Mesendoderm (in vitro differentiated cells): ENCODE measurements around the gene SULF2.

ENCODE experiments used
- DNase-seq: peaks from one replicate; pipeline ENCODE4 v3.0.0; 2013
- H2AK5ac ChIP-seq: 2 replicates; pipeline ENCODE4 v1.6.1; 2013; ENCODE audit warnings: low read length, inconsistent platforms
- H2BK120ac ChIP-seq: 2 replicates; pipeline ENCODE4 v1.6.1; 2013; ENCODE audit warnings: low read depth, mild to moderate bottlenecking, low read length, moderate library complexity, mixed read lengths
- H2BK15ac ChIP-seq: replicated peaks from 2 replicates; pipeline ENCODE4 v1.6.1; 2013; ENCODE audit warnings: low read depth, mild to moderate bottlenecking, moderate library complexity
- H2BK5ac ChIP-seq: 2 replicates; pipeline ENCODE4 v1.6.1; 2013; ENCODE audit warnings: low read length, inconsistent platforms
- H3K18ac ChIP-seq: 2 replicates; pipeline ENCODE4 v1.6.1; 2013; ENCODE audit warnings: mild to moderate bottlenecking, low read length, mixed read lengths
- H3K23ac ChIP-seq: one replicate; pipeline ENCODE4 v1.6.1; 2013; ENCODE audit warnings: low read length
- H3K27ac ChIP-seq: 2 replicates; pipeline ENCODE4 v1.5.1; 2013; ENCODE audit warnings: low read depth, mild to moderate bottlenecking, inconsistent platforms, low read length, moderate library complexity
- H3K27me3 ChIP-seq: 2 replicates; pipeline ENCODE4 v1.6.1; 2013; ENCODE audit warnings: low read length, control low read depth, mild to moderate bottlenecking, inconsistent platforms; ENCODE audit not compliant: insufficient read depth, poor library complexity
- H3K36me3 ChIP-seq: 2 replicates; pipeline ENCODE4 v1.6.1; 2013; ENCODE audit warnings: low read length, inconsistent platforms; ENCODE audit not compliant: control insufficient read depth, insufficient read depth
- H3K4ac ChIP-seq: one replicate; pipeline ENCODE4 v1.6.1; 2013; ENCODE audit warnings: low read depth, mild to moderate bottlenecking, low read length, moderate library complexity
- H3K4me1 ChIP-seq: 2 replicates; pipeline ENCODE4 v1.6.1; 2013; ENCODE audit warnings: low read depth, low read length, inconsistent platforms; ENCODE audit not compliant: control insufficient read depth
- H3K4me2 ChIP-seq: 2 replicates; pipeline ENCODE4 v1.6.1; 2013; ENCODE audit warnings: low read length
- H3K4me3 ChIP-seq: 2 replicates; pipeline ENCODE4 v1.5.1; 2013; ENCODE audit warnings: mild to moderate bottlenecking, low read length
- H3K56ac ChIP-seq: one replicate; pipeline ENCODE4 v1.6.1; 2013; ENCODE audit warnings: low read length
- H3K79me1 ChIP-seq: 2 replicates; pipeline ENCODE4 v1.6.1; 2013; ENCODE audit warnings: low read length, inconsistent platforms
- H3K79me2 ChIP-seq: 2 replicates; pipeline ENCODE4 v1.6.1; 2013; ENCODE audit warnings: mild to moderate bottlenecking, low read length; ENCODE audit not compliant: control insufficient read depth, insufficient read depth
- H3K9ac ChIP-seq: 2 replicates; pipeline ENCODE4 v1.6.1; 2013; ENCODE audit warnings: low read length, inconsistent platforms
- H4K5ac ChIP-seq: one replicate; pipeline ENCODE4 v1.6.1; 2013; ENCODE audit warnings: low read length
- H4K8ac ChIP-seq: one replicate; pipeline ENCODE4 v1.6.1; 2013; ENCODE audit warnings: low read depth, mild to moderate bottlenecking, control low read depth, low read length, moderate library complexity
- WGBS: extraction: QIAGEN DNeasy Blood & Tissue Kit; methylation state at CpG from one replicate; pipeline ENCODE4 v1.1.7; 2013; ENCODE audit warnings: low lambda C conversion rate, missing lambda C conversion rate; ENCODE audit not compliant: insufficient coverage; ENCODE audit errors: extremely low coverage; 5-methylcytosine and 5-hydroxymethylcytosine counted together

The SULF2 gene

DNA sequence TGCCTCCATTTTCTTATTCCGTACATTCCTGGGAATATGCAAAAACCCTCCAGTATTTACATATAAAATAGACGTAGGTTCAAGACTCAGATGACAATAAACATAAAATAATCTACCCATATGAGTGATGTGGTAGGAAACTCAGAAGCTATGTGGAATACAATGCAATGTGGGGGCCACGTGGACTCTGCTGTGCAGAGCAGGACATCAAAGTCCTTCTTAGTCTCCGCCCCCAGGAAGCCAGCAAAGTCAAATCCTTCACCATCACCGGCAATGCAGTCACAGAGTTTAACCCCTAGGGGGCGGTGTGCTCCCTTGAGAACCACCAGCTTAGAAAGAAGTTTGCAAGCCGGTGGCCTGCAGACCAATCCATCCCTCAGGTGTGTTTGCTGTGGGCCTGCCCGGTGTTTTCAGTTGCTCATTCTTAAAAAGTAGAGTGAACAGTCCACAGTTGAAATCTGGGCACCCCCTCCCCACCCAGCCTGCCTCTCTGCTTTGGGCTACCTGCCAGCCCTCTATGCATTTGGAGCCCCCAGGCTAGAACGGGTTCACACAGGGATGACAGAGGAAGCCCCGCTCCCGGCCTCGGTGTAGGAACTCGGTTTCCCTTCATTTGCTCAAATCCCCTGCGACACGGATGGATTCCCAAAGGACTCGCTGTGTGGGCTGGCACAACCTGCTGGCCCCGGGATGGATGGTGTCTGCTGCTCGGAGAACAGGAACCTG lies 59.9 kb downstream of the SULF2 start:
- no peak overlapping the region for H3K4me3 ChIP-seq
- H3K4me2 ChIP-seq, result no peak overlapping the region
- H4K5ac ChIP-seq, result no peak overlapping the region
- no peak overlapping the region for H3K18ac ChIP-seq
- peaks cover 2% of the 10 kb centered on the region for H3K4me1 ChIP-seq
- H3K36me3 ChIP-seq, result no peaks in the 10 kb centered on the region
- H2BK15ac ChIP-seq, result no peak overlapping the region
- H2BK120ac ChIP-seq, result no peak overlapping the region
- H3K79me2 ChIP-seq, result no peaks in the 10 kb centered on the region
- no peak overlapping the region for H3K4ac ChIP-seq
- H3K23ac ChIP-seq, result no peak overlapping the region
- H4K8ac ChIP-seq, result no peak overlapping the region
- no CpG with 5 or more reads among the region's 18 CpGs for WGBS
- peak; percentile 94 for DNase-seq
- no peak overlapping the region for H3K27ac ChIP-seq
- peak overlapping the region; percentile 27 for H3K56ac ChIP-seq
- no peak overlapping the region for H2BK5ac ChIP-seq
- no peaks in the 10 kb centered on the region for H3K79me1 ChIP-seq
- H2AK5ac ChIP-seq, result no peak overlapping the region
- H3K9ac ChIP-seq, result no peak overlapping the region
- no peaks in the 10 kb centered on the region for H3K27me3 ChIP-seq

DNA sequence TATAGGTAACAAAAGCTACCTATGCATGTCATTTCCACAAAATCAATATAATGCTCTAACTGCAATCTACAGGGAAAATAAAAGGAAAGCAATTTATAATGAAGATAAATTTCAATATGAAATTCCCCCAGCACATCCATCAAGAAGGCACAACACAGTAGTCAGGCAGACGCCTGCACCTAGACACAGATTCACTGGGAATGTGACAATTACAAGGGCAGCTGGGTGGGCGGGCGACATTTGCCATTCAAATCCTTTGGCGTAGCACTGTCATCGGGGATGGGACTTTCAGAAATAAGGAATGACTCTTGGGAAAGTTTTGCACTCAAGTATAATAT lies 60.4 kb downstream of the SULF2 start:
- Histone ChIP-seq H3K18ac (no peak overlapping the region), H3K79me1 (no peaks in the 10 kb centered on the region), H3K27me3 (no peaks in the 10 kb centered on the region), H3K4me2 (no peak overlapping the region), H2BK120ac (no peak overlapping the region), H3K36me3 (no peaks in the 10 kb centered on the region), H3K79me2 (no peaks in the 10 kb centered on the region), H3K4ac (no peak overlapping the region), H3K27ac (no peak overlapping the region), H3K56ac (no peak overlapping the region), H3K4me1 (peaks cover 2% of the 10 kb centered on the region), H2AK5ac (no peak overlapping the region), H3K23ac (no peak overlapping the region), H2BK15ac (no peak overlapping the region), H4K8ac (no peak overlapping the region), H2BK5ac (no peak overlapping the region), H3K4me3 (no peak overlapping the region), H3K9ac (no peak overlapping the region), H4K5ac (no peak overlapping the region)
- DNase-seq, result no peak
- no CpG with 5 or more reads among the region's 5 CpGs for WGBS

DNA sequence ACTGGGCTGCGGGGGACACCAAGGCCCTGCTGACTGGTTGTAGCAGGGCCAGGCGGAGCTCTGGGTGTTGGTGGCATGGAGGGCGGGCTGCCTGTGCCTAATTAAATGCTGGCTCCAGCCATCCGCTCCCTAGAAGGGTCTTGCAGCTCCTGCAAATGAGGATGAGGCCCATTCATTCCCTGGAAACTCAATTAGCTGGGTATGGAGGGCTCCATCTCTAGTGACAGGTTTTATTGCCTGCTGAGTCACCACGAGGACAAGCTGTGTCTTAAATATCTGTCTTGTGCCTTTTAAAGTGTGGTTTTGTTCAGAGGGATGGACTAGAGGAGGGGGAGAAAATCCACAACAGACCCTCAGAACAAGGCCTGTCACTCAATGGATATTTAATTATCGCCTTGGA lies 60.9 kb downstream of the SULF2 start:
- no peak overlapping the region for H3K9ac ChIP-seq
- peak overlapping the region; percentile 7 for H3K56ac ChIP-seq
- peaks cover 2% of the 10 kb centered on the region for H3K4me1 ChIP-seq
- no peak overlapping the region for H4K8ac ChIP-seq
- no CpG with 5 or more reads among the region's 6 CpGs for WGBS
- H3K18ac ChIP-seq, result no peak overlapping the region
- H3K4ac ChIP-seq, result no peak overlapping the region
- no peak overlapping the region for H2BK5ac ChIP-seq
- H2AK5ac ChIP-seq, result no peak overlapping the region
- DNase-seq, result peak; percentile 58
- H3K27me3 ChIP-seq, result no peaks in the 10 kb centered on the region
- H3K23ac ChIP-seq, result no peak overlapping the region
- no peak overlapping the region for H4K5ac ChIP-seq
- no peaks in the 10 kb centered on the region for H3K79me1 ChIP-seq
- no peak overlapping the region for H3K4me2 ChIP-seq
- H3K36me3 ChIP-seq, result no peaks in the 10 kb centered on the region
- no peaks in the 10 kb centered on the region for H3K79me2 ChIP-seq
- H2BK15ac ChIP-seq, result no peak overlapping the region
- H3K4me3 ChIP-seq, result no peak overlapping the region
- no peak overlapping the region for H3K27ac ChIP-seq
- no peak overlapping the region for H2BK120ac ChIP-seq

DNA sequence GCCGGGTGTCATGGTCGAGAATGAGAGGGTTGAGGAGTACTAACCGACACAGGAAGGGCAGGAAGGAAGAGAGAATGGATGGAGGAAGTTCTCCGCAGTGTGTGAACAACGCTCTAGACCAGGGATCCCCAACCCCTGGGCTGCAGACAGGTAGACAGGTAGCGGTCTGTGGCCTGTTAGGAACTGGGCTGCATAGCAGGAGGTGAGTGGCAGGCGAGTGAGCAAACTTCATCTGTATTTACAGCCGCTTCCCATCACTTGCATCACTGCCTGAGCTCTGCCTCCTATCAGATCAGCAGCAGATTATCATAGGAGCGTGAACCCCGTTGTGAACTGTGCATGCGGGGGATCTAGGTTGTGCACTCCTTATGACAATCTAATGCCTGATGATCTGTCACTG lies 62.0 kb downstream of the SULF2 start:
- Histone ChIP-seq H3K4me2 (no peak overlapping the region), H3K4ac (no peak overlapping the region), H3K23ac (no peak overlapping the region), H3K79me1 (no peaks in the 10 kb centered on the region), H2BK120ac (no peak overlapping the region), H3K18ac (no peak overlapping the region), H3K4me3 (no peak overlapping the region), H3K56ac (no peak overlapping the region), H3K9ac (no peak overlapping the region), H2BK5ac (no peak overlapping the region), H4K8ac (no peak overlapping the region), H3K79me2 (no peaks in the 10 kb centered on the region), H2AK5ac (no peak overlapping the region), H3K36me3 (no peaks in the 10 kb centered on the region), H3K4me1 (peaks cover 2% of the 10 kb centered on the region), H4K5ac (no peak overlapping the region), H3K27me3 (no peaks in the 10 kb centered on the region), H2BK15ac (no peak overlapping the region), H3K27ac (no peak overlapping the region)
- DNase-seq, result no peak
- WGBS, result no CpG with 5 or more reads among the region's 11 CpGs

DNA sequence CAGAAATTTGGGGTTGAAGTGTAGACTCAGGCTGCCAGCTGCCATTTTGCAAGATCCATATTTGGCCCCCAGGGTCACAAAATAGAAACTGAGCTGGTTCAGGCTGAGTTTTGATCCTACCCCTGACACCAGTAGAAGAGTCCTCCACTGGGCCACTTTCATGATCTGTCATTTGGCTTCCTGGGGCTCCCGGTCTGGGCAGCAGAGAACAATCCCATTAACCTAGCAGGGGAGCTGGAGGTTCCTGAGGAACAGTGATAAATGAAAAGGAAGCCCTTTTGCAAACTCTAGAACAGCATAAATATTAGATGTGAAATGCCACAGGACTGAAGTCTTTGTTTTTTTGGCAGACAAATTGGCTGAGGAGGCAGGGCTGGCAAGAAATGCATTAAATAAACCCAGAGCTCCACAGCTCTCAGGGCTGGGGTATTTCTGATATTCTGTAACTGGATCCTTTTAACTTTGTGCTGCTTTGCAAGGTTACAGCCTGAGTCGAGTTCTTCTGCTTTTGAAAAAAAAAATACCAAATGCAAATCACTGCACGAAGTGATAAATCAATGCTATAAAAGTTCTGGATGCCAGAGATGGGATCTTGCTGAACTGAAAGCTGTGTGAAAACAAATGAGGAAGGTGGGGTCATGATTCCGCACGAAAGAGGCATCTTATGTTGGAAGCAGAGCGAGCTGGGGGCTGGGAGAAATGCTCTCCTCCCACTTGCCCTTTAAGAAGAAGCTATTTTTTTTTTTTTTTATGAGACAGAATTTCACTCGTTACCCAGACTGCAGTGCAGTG lies 64.4 kb downstream of the SULF2 start:
- no peak overlapping the region for H3K4me3 ChIP-seq
- peak overlapping the region; percentile 39 for H3K56ac ChIP-seq
- no peak overlapping the region for H3K4ac ChIP-seq
- no peak overlapping the region for H4K5ac ChIP-seq
- peaks cover 2% of the 10 kb centered on the region for H3K4me1 ChIP-seq
- H3K23ac ChIP-seq, result no peak overlapping the region
- H2BK5ac ChIP-seq, result no peak overlapping the region
- no peak overlapping the region for H3K9ac ChIP-seq
- no peak overlapping the region for H2AK5ac ChIP-seq
- H3K36me3 ChIP-seq, result no peaks in the 10 kb centered on the region
- peak overlapping the region; percentile 62 for H3K27ac ChIP-seq
- H3K79me2 ChIP-seq, result no peaks in the 10 kb centered on the region
- no peak overlapping the region for H4K8ac ChIP-seq
- DNase-seq, result peak; percentile 60
- H3K27me3 ChIP-seq, result no peaks in the 10 kb centered on the region
- no peak overlapping the region for H3K4me2 ChIP-seq
- peak overlapping the region; percentile 34 for H3K18ac ChIP-seq
- H2BK120ac ChIP-seq, result no peak overlapping the region
- no CpG with 5 or more reads among the region's 7 CpGs for WGBS
- no peaks in the 10 kb centered on the region for H3K79me1 ChIP-seq
- H2BK15ac ChIP-seq, result no peak overlapping the region
